ENCODE measurements around the gene RAD18.

RAD18 gene

GRCh38 chr3:8984081-8984480 lies 20.8 kb upstream of the RAD18 start:
- no peaks in the 10 kb centered on the region for H3K4me1 ChIP-seq
- H3K9me3 ChIP-seq (ENCODE audit: control insufficient read depth, low read length): no peaks in the 10 kb centered on the region
- no peak overlapping the region for H3K9ac ChIP-seq
- H3K27ac ChIP-seq: no peak overlapping the region
- no peaks in the 10 kb centered on the region for H3K79me2 ChIP-seq
- no peak overlapping the region for H3K4me2 ChIP-seq (ENCODE audit: low read length)
- H3K4me3 ChIP-seq (ENCODE audit: low read depth, low read length): no peak overlapping the region
- no peak for TF ChIP-seq CTCF (IDR thresholded peaks at IDR 0.05)
- no peaks in the 10 kb centered on the region for H3K27me3 ChIP-seq (ENCODE audit: control insufficient read depth, insufficient read depth, low read length)
- H2AFZ ChIP-seq: no peak overlapping the region
- H3K36me3 ChIP-seq (ENCODE audit: control insufficient read depth, insufficient read depth, low read length): no peaks in the 10 kb centered on the region

GRCh38 chr3:8983591-8983990 lies 20.3 kb upstream of the RAD18 start:
- Histone ChIP-seq H3K36me3 (ENCODE audit: control insufficient read depth, insufficient read depth, low read length) (no peaks in the 10 kb centered on the region), H3K4me3 (ENCODE audit: low read depth, low read length) (no peak overlapping the region), H3K4me1 (no peaks in the 10 kb centered on the region), H3K27me3 (ENCODE audit: control insufficient read depth, insufficient read depth, low read length) (no peaks in the 10 kb centered on the region), H3K27ac (no peak overlapping the region), H2AFZ (no peak overlapping the region), H3K9ac (no peak overlapping the region), H3K79me2 (no peaks in the 10 kb centered on the region), H3K4me2 (ENCODE audit: low read length) (no peak overlapping the region), H3K9me3 (ENCODE audit: control insufficient read depth, low read length) (no peaks in the 10 kb centered on the region)
- no peak for TF ChIP-seq CTCF (IDR thresholded peaks at IDR 0.05)

- no peak for TF ChIP-seq CTCF (IDR thresholded peaks at IDR 0.05)
- Histone ChIP-seq H3K4me1 (no peaks in the 10 kb centered on the region), H3K36me3 (ENCODE audit: control insufficient read depth, insufficient read depth, low read length) (no peaks in the 10 kb centered on the region), H2AFZ (no peak overlapping the region), H3K4me3 (ENCODE audit: low read depth, low read length) (no peak overlapping the region), H3K9me3 (ENCODE audit: control insufficient read depth, low read length) (no peaks in the 10 kb centered on the region), H3K9ac (no peak overlapping the region), H3K4me2 (ENCODE audit: low read length) (no peak overlapping the region), H3K79me2 (no peaks in the 10 kb centered on the region), H3K27ac (no peak overlapping the region), H3K27me3 (ENCODE audit: control insufficient read depth, insufficient read depth, low read length) (no peaks in the 10 kb centered on the region)
Measured at GRCh38 chr3:8983026-8983425, 19.8 kb upstream of the RAD18 start.

- H3K27ac ChIP-seq: no peak overlapping the region
- no peaks in the 10 kb centered on the region for H3K79me2 ChIP-seq
- H3K27me3 ChIP-seq (ENCODE audit: control insufficient read depth, insufficient read depth, low read length): no peaks in the 10 kb centered on the region
- no peak overlapping the region for H3K9ac ChIP-seq
- no peak overlapping the region for H3K4me2 ChIP-seq (ENCODE audit: low read length)
- no peak overlapping the region for H3K4me3 ChIP-seq (ENCODE audit: low read depth, low read length)
- H3K9me3 ChIP-seq (ENCODE audit: control insufficient read depth, low read length): no peaks in the 10 kb centered on the region
- H3K4me1 ChIP-seq: no peaks in the 10 kb centered on the region
- H2AFZ ChIP-seq: no peak overlapping the region
- H3K36me3 ChIP-seq (ENCODE audit: control insufficient read depth, insufficient read depth, low read length): no peaks in the 10 kb centered on the region
- TF ChIP-seq CTCF (IDR thresholded peaks at IDR 0.05): no peak
Measured at GRCh38 chr3:8982509-8982908, 19.2 kb upstream of the RAD18 start.

- H2AFZ ChIP-seq: no peak overlapping the region
- no peaks in the 10 kb centered on the region for H3K4me1 ChIP-seq
- H3K9me3 ChIP-seq (ENCODE audit: control insufficient read depth, low read length): no peaks in the 10 kb centered on the region
- H3K36me3 ChIP-seq (ENCODE audit: control insufficient read depth, insufficient read depth, low read length): no peaks in the 10 kb centered on the region
- TF ChIP-seq CTCF (IDR thresholded peaks at IDR 0.05): no peak
- H3K27ac ChIP-seq: no peak overlapping the region
- no peak overlapping the region for H3K9ac ChIP-seq
- no peaks in the 10 kb centered on the region for H3K79me2 ChIP-seq
- H3K4me3 ChIP-seq (ENCODE audit: low read depth, low read length): no peak overlapping the region
- H3K4me2 ChIP-seq (ENCODE audit: low read length): no peak overlapping the region
- no peaks in the 10 kb centered on the region for H3K27me3 ChIP-seq (ENCODE audit: control insufficient read depth, insufficient read depth, low read length)
Measured at GRCh38 chr3:8981700-8982099, 18.4 kb upstream of the RAD18 start.

Measured in parathyroid adenoma (tissue), 2 donors.